NCI-H2196 (cell line): ENCODE data around the gene DUSP1.

ENCODE experiments used
- DNase-seq: peaks from one replicate; lab custom pipeline; 2025; ENCODE audit not compliant: unreplicated experiment; lab: John Stamatoyannopoulos, UW

DUSP1 gene

DNA sequence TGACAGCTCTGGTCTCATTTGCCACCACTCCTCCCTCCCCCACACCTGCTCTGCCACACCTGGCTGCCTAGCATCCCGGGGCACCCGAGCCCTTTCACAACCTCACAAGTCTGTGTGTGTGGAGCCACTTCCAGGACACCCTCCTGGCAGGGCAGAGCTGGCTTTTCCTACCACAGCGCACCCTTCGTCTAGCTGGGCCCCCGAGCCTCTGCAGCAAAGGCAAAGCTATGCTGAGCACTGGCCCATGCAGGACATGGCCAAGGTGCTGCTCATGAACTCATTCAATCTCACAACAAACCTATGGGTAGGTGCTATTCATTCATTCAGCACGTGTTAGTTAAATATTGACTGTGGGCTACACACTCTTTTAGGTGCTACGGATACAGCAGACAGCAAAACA is 43.4 kb downstream of the DUSP1 start:
- DNase-seq, result no peak

DNA sequence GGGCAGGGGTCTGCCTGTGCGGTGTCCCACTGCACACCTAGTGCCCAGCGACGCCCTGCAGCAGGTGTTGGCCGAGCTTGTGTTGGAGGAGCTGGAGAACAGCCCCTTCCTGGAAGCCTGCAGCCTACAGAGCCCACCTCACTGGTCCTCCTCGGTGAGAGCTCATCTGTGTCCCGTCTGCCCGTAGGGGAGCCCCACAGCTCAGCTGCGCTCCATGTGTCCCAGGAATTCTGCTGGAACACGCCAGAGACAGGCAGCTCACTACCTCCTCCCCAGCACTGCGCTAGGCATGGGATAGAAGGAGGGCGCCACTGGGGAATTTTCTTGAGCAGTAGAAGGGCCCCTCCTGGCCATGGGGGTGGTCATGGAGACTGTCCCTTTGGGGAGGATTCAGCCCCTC is 44.0 kb downstream of the DUSP1 start:
- no peak for DNase-seq

DNA sequence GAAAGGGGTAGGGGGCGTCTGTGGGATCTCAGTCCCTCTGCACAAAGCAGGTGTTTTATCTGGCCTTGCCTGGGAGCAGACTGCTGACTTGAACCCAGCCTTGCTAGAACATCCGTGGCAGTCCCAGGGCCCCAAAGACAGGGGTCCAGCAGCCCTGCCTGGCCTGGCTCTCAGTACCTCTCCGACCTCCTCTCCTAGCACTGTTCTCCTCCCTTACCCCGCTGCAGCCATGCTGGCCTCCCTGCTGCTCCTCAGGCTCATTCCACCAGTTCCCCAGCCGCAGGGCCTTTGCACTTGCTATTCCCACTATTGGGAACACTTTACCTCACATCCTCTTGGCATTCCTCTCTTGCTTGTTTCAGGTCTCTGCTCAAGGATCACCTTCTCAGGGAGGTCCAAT is 45.2 kb downstream of the DUSP1 start:
- DNase-seq, result no peak

DNA sequence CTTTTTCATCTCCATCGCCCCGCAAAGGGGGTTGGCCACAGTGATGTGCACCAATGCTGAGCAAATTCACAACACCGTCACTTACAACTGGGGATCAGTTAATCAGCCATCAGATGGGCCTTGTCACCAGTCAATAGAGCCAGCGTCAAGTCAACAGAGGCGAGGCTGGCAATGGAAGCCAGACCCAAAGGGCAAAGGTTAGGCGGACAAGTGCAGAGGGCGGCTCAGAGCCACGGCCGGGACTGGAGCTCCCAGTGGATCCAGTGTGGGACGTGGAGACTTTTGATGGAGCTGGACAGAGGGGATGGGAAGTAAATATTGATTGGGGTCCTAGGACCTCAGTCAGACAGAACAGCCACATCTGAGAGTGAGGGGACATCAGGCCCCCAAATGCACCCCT is 45.7 kb downstream of the DUSP1 start:
- no peak for DNase-seq

DNA sequence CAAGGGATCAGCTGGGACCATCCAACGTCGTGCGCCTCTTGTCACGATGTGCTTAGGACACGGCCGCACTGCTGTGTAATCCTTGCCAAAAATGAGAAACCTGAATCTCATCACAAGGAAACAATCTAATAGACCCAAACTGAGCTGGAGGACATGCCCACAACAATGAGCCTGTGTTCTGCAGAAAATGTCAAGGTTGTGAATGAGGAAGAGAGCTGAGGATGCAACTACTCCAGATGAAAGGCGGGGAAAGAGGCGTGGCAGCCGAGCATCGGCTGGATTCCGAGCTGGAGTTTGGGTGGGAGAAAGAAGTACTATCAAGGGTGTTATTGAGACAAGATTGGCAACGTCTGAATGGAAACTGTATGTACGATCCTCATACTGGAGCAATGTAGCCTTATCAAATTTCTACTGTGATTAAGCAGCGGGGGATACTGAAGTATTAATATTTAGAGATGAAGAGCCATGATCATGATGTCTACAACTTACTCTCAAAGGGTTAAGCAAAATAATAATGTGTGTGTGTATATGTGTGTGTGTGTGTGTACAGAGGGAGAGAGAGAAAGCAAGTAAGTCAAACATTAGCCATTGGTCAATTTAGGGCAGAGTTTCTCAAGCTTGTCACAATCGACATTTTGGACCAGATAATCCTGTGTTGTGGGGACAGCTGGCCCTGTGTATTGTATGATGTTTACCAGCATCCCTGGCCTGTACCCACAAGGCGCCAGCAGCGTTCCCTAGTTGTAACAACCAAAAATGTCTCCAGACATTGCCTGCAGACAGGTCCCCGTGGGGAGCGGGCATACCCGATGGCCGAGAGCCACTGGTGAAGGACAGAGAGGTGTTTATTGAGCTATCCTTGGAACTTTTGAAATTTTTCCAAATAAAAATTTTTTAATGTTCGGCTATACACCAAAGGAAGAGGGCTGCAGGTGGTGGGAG is 46.5 kb downstream of the DUSP1 start:
- DNase-seq, result no peak

DNA sequence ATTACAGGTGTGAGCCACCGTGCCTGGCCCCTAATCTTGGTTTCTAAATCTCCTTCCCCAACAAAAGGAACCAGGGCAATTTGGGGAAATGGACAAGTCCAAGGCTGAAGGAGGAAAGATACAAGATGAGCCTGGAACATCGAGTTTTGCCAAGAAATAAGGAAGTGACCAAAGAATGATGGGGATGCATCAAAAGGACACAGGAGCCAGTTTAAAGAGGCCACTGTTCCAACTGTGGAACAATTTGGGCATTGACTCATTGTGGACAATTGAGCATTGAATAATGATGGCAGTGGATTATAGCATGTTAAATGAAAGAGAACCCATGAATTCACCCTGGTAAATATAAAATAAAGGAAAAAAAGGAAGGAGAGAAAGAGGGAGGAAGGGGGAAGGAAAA is 47.5 kb downstream of the DUSP1 start:
- no peak for DNase-seq

DNA sequence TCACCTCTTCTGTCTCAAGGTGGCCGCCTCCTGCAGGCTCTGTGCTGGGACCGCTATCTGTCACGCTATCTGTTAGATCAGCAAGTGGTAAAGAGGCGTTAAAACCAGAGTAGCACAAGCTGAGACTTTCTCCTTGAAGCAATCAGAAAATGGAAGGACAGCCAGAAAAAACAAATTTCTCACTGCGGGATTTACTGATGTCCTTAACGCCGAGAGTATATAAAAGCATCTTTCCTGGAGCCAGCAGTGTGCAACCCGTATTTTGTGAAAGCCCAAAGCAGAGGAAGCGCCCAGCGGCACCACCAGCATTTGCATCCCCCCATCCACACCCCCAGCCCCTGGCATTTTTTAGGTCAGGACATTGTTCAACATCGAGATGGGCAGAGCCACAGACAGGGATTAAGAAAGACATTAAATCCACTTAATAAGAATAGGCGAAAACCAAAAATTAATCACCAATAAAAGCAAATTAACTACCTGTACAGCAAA is 48.6 kb downstream of the DUSP1 start:
- no peak for DNase-seq

DNA sequence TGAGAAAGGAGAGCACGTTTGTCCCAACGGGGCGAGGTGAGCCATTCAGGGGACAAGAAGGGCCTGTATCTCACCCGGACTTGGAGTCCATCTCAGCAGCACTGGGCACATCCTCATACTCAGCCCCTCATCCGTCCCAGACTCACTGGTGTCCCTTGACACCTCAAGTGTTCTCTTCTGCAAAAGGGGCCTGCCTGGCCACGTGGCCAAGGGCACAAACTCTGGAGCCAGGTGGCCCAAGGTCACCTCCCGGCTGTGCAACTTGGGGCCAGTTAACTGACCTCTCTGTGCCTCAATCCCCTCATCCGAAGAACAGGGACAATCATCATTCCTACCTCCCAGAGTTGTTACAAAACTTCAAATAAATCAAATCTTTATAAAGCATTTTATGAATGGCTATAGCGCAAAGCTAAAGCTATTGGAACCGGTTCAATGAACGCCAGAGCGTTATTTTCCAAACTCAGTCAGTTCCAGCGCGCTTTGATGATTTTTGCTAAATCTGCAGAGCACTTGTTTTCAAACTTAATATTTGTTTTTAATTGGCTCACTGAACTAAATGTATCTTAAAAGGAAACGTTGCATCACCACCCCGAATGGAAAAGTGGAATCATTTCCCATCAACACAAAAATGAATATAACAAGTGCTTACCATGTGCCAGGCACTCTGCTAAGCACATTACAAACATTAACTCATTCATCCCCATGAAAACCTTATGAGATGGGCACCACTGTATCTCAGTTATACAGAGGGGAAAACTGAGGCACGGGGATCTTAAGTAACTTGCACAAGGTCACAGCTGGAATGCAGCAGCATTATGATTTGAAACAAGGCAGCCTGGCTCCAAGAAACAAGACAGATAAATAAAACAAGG is 49.3 kb downstream of the DUSP1 start:
- DNase-seq, result no peak

DNA sequence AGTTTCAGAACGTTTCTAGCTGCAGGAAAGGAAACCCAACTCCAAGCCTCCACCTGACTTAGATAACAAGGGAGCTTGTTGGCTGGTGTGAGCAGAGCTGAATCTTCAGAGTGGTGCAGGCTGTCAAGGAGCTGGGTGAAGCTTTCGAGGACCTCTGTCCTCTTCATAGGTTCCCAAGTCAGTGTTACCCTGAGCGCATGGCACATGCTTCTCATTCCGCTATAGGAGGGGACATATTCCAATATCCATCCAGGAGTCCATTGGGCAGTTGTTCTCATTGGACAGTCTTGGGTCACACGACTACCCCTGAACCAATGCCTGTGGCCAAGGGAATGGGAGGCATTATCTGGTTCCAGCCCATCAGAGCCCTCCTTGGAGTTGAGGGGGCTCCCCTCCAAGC is 50.3 kb downstream of the DUSP1 start:
- no peak for DNase-seq

DNA sequence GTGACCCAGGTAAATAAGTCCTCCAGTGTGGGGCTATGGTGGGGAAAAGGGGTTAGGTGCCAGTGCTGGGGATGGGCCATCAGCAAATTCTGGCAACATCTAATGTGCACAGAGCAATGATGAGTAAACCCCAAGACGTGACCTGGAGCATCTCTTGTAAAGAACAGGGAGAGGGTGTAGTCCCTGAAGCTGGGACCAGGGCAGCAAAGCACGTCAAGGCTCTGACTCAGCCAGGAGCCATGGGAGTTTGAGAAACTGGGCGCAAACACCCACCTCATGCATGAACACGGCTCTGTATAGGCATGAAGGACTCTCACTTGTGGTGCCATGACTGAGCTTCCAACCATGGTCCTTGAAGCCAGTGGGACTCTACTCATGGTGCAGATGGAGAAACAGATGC is 51.8 kb downstream of the DUSP1 start:
- DNase-seq, result no peak

DNA sequence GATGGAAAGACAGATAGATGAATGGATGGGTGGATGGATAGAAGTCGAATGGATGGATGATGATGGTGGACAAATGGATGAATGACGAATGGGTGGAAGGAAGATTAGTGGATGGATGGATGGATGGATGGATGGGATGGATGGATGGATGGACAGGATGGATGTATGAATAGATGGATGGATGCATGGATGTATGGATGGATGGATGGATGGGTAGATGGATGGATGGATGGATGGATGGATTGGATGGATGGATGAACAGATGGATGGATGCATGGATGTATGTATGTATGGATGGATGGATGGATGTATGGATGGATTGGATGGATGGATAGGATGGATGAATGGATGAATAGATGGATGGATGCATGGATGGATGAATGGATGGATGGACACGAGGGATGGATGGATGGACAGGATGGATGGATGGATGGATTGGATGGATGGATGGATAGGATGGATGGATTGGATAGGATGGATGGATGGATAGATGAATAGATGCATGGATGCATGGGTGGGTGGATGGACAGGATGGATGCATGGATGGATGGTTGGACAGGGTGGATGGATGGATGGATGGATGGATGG is 52.4 kb downstream of the DUSP1 start:
- DNase-seq, result no peak
